CD4-positive, alpha-beta T cell treated with Interleukin-4 for 1 hour (primary cell): Measurements from ENCODE around the gene TLX3.

ENCODE experiments used
- DNase-seq, 2 donors: peaks; one replicate each; pipeline ENCODE4 v3.0.0-alpha.2; 2020 to 2022

TLX3 gene

DNA sequence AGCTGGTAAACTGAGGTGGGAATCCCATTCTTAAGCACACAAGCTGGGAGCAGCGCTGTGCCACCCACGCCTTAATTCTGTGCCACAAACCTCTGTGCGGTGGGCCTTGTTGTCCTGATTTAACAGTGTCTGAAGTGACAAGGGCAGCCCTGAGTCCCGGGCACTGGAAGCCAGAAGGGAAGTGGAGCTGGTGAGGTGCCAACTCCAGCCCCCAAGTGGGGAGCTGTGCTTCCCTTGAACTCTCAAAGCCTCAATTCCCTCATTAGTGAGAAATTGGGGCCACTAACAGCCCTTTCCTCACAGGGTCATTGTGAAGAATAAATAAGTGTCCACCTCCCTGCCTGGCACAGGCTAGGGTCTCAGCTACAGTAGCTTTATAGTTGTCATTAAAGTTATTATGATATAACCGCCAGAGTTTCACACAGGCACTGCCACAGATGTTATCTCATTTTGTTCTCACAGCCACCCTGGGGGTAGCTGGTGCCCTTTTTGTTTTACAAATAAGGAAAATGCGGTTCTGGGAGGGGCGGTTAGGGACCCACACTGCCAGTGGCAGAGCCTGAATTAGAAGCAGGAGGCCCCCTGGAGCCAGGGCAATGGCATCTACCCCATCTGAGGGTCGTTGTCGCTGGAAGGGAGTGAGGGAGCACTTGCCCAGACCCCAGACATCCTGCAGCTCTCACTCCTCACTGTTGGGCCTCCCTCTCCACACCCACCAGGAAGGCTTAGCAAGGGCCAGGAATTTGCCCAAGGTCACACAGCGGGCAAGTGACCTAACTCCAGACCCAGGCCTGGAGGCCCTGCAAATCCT is 2.1 kb upstream of the TLX3 start:
- DNase-seq = no peak

DNA sequence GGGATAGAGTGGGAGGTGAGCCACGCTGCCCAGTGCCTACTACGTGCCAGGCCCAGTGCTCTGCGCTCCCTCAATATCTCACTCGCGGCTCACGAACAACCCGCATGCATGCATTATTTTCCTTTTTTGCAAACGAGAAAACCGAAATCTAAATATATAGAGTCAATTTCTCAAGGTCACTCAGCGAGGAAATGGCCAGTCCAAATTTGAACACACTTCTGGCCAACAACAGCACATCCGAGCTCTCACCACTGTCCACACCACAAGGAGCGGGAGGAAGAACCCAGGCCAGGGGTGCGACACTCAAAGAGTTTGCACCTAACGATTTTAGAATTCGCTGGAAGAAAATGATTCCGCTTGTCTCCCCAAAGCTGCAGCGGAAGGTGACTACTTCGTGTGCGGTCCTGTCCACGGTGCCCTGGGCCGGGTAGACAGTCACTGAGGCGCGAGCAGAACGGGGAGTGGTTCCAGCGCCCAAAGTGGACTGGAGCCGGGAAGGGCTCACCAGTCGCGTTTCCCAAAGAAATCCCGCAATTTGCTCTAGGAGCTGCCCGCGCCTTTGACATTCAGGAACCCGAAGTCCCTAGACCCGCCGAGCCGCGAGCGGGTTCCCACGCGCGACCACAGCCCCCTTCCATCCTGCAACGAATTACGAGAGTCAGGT is 1.1 kb upstream of the TLX3 start:
- no peak for DNase-seq

DNA sequence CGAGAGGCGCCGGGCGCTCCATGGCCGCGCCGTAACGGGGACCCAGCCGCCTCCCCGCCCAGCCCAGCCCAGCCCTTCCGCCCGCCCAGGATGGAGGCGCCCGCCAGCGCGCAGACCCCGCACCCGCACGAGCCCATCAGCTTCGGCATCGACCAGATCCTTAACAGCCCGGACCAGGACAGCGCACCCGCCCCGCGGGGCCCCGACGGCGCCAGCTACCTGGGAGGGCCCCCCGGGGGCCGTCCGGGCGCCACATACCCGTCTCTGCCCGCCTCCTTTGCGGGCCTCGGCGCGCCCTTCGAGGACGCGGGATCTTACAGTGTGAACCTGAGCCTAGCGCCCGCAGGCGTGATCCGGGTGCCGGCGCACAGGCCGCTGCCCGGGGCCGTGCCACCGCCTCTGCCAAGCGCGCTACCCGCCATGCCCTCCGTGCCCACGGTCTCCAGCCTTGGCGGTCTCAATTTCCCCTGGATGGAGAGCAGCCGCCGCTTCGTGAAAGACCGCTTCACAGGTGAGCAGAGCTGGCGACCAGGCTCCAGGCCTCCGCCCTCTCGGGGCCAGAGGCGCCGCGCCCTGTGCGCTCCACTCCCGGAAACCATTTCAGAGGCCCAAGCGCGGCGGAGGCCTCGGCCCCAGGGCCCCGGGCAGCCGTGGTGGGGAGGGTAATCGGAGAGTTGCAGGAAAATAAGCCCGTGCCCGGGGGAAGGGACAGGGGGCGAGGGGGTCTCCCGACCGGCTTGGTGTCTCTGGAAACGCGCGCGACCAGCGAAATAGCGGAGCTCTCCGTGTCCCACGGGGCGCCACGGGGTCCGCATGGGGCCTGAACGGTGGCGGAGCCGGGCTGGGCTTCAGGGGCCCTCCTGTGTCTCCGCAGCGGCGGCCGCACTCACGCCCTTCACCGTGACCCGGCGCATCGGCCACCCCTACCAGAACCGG is 496 bp downstream of the TLX3 start:
- no peak for DNase-seq

DNA sequence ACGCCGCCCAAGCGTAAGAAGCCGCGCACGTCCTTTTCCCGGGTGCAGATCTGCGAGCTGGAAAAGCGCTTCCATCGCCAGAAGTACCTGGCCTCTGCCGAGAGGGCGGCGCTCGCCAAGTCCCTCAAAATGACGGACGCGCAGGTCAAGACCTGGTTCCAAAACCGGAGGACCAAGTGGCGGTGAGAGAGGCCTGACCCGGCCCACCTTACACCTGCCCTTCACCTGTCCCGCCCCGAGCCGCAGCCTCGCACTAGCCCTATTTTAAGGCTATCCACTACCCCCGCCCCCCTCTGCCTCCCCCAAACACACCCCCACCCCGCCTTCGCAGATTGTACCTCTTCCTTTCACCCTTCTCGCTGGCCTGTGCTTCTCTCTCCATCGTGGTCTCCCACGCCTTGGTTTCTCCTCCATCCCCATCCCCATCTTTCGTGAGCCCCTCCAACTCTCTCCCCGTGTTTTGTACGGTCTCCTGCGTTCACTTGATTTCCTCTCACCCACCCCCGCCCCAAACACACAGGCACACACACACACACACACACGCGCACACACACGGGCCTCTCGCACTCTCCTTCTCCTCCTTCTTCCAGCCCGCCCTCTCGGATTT is 1.3 kb downstream of the TLX3 start:
- DNase-seq = no peak

DNA sequence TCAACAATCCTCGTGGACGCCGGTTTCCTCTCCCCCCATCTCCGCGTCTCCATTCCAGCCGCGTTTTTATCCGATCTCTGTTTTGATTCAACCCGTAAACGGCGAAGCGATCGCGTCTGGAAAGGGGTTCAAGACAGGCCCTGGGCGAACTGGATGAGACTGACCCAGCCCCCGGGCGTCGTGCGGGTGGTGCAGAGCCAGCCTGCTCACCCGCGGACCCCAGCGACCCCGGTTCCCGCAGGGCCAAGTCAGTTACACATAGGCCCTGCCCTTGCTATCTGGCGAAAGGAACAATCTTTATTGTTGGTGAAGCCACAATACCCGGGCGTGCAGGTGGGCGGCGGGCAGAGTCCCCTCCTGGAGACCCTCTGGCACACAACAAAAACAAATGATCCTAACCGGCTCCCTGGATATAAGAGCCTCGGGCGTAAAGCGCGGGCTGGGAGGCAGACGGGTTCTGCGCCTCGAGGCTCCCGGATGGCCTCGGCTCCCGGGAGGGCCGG is 1.8 kb downstream of the TLX3 start:
- DNase-seq = no peak

DNA sequence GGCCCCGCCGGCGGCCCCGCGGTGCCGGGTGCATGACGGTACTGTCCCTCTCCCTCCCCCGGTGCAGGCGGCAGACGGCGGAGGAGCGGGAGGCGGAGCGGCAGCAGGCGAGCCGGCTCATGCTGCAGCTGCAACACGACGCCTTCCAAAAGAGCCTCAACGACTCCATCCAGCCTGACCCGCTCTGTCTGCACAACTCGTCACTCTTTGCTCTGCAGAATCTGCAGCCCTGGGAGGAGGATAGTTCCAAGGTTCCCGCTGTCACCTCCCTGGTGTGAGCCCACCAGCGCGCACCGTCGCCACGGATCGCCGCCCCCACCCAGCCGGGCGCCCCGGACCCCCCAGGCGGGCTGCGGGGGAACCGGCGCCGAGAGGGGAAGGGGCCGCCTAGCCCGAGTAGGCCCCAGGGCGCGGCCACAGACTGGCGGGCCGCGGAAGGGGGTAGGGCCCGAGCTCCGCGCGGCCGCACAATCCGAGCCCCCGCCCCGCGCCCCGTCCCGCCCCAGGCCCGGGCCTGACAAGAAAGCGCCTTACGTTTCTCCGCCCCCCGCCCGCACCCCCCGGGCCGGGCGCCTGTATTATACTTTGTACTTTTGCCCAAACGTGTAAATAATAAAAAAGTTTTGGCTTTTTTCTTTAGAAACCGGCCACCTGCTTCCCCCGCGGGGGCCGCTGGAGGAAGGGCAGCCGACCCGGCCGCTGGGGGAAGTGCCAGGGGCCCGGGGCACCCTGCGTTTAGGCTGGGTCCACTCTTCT is 2.5 kb downstream of the TLX3 start:
- DNase-seq = no peak

DNA sequence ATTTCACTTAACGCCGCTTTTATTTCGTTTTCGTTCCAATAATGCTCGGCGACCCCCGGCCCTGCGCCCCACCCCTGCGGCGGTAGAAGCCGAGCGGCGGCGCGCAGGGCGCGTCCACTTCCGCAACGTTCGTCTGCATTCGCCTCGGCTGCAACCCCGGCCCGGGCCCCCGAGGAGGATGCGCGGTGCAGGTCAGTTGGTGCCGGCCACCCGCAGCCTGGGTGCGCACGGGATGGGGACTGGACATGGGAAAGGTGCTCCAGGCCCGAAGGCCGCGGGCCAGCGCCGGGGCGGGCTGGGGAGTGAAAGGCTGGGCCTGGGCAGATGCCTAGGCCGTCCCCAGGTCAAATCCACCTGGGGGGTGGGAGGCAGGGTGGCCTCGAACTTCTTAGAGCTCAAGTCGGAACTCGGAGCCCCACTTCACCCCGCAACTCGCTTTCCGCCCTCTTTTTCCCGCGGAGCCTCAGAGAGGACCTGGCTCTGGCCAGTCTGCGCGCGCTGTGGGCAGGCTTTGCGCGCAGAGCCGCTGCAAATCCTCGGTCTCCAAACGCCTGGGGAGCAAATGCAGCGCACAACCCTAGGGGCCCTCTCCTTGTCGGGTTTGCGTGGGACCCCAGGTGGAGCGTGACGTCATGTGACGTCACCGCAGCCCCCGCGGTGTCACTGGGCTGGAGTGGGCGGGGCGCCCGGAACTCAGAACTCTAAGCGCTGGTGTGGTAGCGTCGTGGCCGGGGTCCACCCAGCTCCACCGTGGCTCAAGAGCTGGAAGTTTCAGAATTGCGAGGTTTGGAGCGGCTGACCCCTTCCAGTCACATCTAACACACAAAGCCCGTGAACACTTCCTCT is 3.3 kb downstream of the TLX3 start:
- DNase-seq = no peak

DNA sequence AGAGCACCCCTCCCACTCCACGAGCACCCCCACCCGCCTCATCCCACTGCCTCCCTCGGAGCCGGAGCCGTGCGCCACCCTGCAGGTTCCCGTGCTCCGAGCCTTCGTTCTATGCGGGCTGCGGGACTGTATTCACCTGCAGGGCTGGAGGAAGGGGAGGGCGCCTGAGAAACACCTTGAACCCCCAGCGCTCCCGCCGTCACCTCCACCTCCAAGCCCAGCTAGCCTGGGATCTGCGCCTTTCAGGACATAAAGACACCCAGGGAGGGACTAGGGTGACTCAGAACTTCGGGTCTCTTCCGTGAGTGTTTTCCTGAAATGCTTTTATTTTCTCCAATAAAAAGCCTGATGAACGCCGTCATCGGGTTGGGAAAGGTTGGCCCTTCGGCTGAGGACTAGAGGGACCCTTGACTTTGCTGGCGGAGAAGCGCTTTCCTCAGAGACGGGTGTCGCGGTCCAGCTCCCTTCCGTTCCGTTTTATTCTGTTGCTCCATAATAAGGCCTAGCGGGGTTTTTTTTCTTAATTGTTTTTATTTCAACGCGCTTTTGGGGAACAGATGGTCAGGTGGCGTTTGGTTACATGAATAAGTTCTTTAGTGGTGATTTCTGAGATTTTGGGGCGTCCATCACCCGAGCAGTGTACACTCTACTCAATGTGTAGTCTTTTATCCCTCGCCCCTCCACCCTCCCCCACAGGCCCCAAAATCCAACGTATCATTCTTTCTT is 4.6 kb downstream of the TLX3 start:
- no peak for DNase-seq

DNA sequence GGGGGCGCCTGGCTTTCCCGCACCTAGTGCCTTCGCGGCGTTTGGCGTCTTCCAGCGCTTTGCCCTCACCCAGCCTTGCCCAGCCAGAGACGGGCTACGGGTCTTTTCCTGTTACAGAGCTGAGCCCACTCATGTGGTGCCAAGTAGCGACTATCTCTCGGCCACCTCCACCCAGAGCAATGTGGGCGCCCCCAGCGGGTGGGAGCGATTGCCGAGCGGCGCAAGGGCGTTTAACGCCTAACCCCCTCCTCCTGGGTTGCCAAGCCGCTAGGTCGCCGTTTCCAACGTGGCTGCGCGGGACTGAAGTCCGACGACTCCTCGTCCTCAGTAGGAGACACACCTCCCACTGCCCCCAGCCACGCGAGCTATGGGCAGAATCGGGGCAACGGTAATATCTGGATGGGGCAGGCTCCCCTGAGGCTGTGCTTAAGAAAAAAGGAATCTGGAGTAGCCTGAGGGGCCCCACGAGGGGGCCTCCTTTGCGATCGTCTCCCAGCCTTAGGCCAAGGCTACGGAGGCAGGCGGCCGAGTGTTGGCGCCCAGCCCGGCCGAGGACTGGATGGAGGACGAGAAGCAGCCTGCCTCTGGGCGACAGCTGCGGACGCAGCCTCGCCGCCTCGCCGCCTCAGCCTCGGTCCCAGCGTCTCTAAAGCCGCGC is 5.8 kb downstream of the TLX3 start:
- no peak for DNase-seq

DNA sequence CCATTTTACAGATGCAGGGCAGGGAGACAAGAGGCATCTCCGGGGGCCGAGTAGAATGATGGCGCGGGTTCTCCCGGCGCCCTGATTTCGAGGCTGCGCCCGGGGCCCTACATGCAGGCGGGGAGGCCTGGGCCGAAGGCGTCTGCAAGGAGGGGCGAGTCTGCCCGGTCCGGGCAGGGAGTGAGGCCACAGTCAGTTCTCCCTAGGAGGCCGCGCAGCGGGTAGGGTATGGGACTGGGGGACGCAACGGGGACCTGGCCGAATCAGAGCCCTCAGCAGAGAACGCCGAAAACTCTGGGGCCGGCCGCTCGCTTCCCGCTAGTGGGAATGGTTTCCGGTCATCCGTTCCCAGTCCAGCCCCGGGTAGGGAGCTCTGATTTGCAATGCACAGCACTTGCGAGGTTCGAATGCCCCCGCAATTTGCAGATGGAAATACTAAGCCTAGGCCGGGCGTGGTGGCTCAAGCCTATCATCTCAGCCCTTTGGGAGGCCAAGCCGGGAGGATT is 6.4 kb downstream of the TLX3 start:
- DNase-seq = no peak

DNA sequence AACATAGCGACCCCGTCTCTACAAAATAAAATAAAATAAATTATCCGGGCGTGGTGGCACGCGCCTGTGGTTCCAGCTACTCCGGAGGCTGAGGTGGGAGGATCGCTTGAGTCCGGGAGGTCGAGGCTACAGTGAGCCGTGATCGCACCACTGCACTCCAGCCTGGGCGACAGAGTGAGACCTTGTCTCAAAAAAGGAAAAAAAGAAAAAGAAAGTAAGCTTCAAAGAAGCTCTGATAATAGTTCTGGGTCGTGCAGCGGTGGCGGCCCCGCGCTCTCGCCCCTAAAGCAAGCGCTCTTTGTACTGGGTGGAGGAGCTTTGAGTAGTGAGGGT is 6.8 kb downstream of the TLX3 start:
- no peak for DNase-seq

DNA sequence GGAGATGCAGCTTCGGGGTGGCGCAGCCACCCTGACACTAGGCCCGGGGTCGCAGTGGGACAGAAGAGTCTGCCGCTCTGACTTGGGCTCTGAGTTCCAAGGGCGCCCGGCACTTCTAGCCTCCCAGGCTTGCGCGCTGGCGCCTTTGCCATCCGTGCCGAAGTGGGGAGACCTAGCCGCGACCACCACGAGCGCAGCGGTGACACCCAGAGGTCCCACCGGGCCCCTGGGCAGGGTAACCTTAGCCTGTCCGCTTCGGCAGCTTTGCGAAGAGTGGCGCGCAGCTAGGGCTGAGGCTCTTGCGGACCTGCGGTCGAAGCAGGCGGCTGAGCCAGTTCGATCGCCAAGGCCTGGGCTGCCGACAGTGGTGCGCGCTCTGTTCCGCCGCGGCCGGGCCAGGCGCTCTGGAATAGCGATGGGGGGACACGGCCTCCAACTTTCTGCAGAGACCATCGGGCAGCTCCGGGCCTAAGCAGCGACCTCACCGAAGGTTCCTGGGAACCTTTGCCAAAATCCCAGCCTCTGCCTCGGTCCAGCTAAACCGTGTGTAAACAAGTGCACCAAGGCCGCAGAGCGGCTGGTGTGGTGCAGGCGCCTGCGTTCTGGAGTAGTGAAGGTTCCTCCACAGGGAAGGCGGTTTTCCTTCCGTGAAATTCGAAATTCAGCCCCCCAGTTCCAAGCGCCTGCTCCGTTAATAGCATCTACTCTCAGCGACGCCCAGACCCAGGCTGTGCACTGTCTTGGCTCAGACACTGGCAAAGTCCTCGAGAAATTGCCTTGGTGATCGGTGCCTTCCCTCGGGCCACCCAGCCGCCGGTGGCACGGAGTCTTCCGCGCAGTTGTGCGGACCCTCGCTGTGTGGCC is 7.4 kb downstream of the TLX3 start:
- DNase-seq = no peak

DNA sequence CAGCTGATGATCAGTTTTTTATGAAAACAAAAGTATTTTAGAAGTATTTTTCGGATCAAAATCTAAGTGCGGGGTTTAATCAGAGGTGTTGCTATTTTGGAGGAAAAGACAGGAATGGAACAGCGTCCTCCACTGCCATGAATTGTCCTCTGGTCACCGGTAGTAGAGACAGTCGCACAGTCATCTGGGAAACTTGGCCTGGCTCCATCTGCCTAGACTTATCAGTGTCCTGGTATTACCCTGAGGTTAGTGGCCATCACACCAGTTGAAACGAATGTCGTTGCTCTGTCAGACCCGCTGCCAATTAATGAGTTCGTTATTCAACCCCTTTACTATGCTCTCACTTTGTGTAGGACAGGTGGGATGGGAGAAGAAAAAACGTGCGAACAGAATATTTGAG is 8.2 kb downstream of the TLX3 start:
- no peak for DNase-seq

DNA sequence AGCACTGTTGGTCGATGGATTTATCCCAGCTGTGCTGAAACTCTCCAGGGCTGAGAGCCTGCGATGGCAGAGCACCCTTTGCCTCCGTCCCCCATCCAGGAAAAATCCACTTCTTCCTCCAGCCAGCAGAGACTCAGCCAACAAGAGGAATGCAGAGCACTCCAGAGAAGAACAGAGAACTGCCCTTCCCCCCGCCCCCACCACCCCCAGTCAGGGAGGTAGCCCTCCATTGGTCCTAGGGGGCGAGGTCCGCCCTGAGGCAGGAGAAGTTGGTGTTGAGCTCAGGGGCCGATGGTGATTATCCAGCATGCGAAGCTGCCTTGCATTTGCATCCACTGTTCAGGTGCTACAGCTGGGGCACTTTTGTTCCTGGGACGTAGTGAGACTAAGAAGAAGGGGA is 9.0 kb downstream of the TLX3 start:
- DNase-seq = no peak

DNA sequence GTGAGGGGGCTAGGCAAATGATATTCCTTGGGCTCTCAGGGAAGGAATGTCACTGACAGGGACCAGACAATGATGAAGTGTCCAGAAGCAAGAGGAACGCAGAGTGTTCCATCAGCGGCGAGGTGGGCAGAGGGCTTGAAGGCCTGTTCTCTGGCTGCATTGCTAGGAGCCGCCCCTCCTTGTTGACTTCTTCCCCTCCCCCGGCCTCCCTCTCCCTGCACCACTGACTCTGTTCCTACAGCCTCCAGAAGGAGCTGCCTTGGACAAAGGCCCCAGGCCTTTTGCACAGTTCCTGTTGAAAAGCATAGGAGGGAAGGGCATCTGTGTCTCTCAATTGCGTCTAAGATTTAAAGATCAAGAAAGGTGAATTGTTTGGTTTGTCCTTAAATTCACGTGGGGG is 12.4 kb downstream of the TLX3 start:
- DNase-seq = no peak

DNA sequence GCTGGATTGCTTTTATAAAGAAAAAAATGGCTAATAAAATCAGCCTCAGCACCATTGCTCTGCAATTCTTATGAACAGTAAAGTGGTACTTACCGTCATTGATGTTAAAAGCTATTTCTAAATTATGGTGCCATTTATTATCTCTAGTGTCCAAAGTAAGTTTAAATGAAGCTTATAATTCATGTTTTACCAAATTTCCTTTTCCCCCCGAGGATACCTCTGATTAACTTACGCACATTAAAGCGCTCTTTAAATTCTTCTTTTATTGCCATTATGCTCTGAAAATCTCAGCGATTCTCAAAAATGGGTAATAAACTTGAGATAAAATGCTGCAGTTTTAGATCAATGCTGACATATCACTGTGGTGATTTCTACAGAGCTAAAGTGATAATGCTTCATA is 13.5 kb downstream of the TLX3 start:
- DNase-seq = no peak

DNA sequence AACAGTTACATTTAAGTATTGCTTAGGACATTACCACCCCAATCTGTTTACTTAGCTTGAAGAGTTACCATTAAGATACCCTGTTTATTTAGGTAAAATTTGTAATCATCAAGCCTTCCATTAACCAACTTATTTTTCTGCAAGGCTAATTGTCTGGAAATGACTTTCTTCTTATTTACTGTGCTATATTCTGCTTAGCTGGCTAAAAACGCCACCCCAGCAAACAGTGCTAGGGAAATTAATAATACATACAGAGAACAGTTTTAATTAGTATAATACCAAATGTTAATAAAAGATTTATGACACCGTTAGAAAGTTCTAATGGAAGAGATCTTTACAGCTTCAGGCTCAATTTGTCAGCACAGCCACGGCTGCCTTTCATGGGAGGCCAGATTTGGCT is 14.0 kb downstream of the TLX3 start:
- no peak for DNase-seq

DNA sequence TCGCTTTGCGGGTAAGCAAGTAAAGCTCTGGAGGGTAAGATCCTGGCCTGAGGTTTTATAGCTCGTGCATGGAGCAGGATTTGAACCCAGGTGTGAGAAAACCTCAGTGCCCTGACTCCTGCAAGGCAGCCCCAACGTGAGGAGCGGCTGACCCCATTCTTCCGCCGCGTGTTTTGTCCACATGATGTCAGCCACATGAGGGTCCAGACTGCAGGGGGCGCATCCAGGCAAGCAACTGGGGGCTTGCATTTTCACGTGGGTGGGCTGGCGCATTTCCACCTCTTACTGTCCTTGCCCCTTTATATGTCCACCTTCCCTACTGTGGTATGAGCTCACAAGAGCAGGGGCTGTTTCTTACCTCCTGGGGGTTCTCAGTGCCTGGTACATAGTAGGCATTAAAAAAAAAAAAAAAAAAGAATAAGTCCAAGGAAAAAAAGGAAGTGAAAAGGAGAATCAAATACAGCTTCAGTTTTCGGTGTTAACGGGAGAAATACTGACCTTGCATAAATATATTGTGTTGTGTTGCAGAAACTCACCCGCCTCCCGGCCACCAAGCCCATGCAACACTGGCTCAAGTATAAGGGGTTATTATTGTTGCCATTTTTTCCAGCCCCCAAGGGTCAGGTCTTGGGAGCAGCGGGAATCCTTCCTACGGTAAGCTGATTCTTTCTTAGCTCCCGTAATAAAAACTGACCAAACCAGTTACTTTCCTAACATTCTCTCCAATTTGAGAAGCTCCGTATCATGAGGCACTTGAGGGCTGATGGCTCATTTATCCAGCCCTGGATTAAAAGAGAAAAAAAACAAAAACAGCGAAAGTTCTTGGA is 15.0 kb downstream of the TLX3 start:
- no peak for DNase-seq
